ENCODE data around the gene LRP1.

LRP1 gene

DNA sequence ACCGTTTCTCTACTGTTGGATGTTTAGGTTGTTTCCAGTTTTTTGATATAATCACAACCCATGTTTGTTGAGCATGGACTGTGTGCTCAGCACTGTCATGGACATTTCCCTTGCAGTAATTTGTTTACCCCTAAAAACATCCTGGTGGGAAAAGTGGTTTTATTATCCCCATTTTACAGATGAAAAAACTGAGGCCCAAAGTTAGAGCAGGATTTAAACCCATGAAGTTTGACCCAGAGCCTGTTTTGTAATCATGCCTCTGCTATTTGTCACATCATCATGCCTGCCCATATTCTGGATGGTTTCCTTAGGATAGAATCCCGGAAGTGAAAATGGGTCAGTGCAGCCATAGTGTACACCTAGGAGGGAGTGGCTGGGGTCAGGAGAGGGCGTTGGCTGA, 36.2 kb downstream of the LRP1 start:
- H3K27ac ChIP-seq (ENCODE audit: low read depth in 2 of 2, low read length in 2 of 2), result no peak overlapping the region
- peaks cover 57 to 74% of the 10 kb centered on the region in 2 donors for H3K36me3 ChIP-seq (ENCODE audit: control insufficient read depth in 2 of 2, insufficient read depth in 2 of 2, low read length in 2 of 2)

DNA sequence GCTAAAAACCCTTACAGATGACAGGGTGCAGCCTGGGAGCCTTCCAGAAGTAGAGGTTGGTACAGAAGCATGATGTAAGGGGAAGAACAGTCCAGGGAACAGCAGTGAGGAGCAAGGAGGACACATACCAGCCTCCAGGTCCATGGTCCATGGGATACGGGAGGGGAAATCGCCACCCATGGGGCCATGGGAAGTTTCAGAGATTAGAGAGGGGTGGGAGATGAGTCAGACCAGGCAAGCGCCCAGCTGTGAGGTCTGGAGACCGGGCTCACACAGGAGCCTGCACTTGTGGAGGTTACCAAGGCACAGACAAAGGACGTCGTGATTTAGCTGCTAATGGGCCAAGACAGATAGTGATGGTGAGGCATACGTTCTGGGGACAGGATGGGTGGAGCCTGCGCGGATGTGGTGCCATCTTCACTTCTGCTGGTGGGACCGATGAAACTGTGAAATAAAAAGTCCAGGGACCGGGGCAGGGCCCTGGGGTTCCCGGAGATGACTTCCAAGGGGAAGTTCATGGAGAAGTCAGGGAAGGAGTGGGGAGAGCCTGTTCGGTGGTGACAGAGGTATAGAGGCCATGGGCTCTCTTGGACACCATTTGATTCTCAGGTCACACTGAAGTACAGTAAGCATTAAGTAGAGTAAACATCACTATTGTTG, 36.8 kb downstream of the LRP1 start:
- no peaks in the 10 kb centered on the region for H3K27me3 ChIP-seq (ENCODE audit: control insufficient read depth in 2 of 2, insufficient read depth in 2 of 2, low read length in 2 of 2)
- H3K9ac ChIP-seq (ENCODE audit: low read depth in 1 of 2, low read length in 2 of 2), result no peak overlapping the region
- no peaks in the 10 kb centered on the region for H3K4me1 ChIP-seq (ENCODE audit: control insufficient read depth in 2 of 2, insufficient read depth in 2 of 2, low read length in 2 of 2)
- H3K27ac ChIP-seq (ENCODE audit: low read depth in 2 of 2, low read length in 2 of 2), result no peak overlapping the region
- H3K4me3 ChIP-seq (ENCODE audit: low read length in 2 of 2), result no peak overlapping the region
- no peaks in the 10 kb centered on the region for H3K9me3 ChIP-seq (ENCODE audit: control insufficient read depth in 2 of 2, low read length in 2 of 2)
- H3K36me3 ChIP-seq (ENCODE audit: control insufficient read depth in 2 of 2, insufficient read depth in 2 of 2, low read length in 2 of 2), result peaks cover 60 to 77% of the 10 kb centered on the region in 2 donors

More for the DNA sequence above, 36.2 kb downstream of the LRP1 start:
- no peak overlapping the region for H3K9ac ChIP-seq (ENCODE audit: low read depth in 1 of 2, low read length in 2 of 2)
- H3K4me3 ChIP-seq (ENCODE audit: low read length in 2 of 2), result no peak overlapping the region
- no peaks in the 10 kb centered on the region for H3K9me3 ChIP-seq (ENCODE audit: control insufficient read depth in 2 of 2, low read length in 2 of 2)
- no peaks in the 10 kb centered on the region for H3K27me3 ChIP-seq (ENCODE audit: control insufficient read depth in 2 of 2, insufficient read depth in 2 of 2, low read length in 2 of 2)
- no peaks in the 10 kb centered on the region for H3K4me1 ChIP-seq (ENCODE audit: control insufficient read depth in 2 of 2, insufficient read depth in 2 of 2, low read length in 2 of 2)

DNA sequence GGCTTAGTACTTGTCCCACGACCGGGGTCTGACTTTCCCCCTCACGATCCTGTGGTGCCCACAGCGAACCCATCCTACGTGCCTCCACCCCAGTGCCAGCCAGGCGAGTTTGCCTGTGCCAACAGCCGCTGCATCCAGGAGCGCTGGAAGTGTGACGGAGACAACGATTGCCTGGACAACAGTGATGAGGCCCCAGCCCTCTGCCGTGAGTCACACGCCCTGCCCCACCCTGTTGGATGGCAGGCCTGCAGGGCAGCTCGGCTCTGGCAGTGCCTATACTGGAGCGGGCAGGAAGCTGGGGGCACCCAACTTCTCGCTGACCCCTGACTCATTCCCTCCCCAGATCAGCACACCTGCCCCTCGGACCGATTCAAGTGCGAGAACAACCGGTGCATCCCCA, 37.5 kb downstream of the LRP1 start:
- Histone ChIP-seq H3K27me3 (ENCODE audit: control insufficient read depth in 2 of 2, insufficient read depth in 2 of 2, low read length in 2 of 2) (no peaks in the 10 kb centered on the region), H3K4me3 (ENCODE audit: low read length in 2 of 2) (no peak overlapping the region), H3K4me1 (ENCODE audit: control insufficient read depth in 2 of 2, insufficient read depth in 2 of 2, low read length in 2 of 2) (no peaks in the 10 kb centered on the region), H3K27ac (ENCODE audit: low read depth in 2 of 2, low read length in 2 of 2) (no peak overlapping the region), H3K9me3 (ENCODE audit: control insufficient read depth in 2 of 2, low read length in 2 of 2) (no peaks in the 10 kb centered on the region), H3K9ac (ENCODE audit: low read depth in 1 of 2, low read length in 2 of 2) (no peak overlapping the region), H3K36me3 (ENCODE audit: control insufficient read depth in 2 of 2, insufficient read depth in 2 of 2, low read length in 2 of 2) (peaks cover 59 to 80% of the 10 kb centered on the region in 2 donors)

DNA sequence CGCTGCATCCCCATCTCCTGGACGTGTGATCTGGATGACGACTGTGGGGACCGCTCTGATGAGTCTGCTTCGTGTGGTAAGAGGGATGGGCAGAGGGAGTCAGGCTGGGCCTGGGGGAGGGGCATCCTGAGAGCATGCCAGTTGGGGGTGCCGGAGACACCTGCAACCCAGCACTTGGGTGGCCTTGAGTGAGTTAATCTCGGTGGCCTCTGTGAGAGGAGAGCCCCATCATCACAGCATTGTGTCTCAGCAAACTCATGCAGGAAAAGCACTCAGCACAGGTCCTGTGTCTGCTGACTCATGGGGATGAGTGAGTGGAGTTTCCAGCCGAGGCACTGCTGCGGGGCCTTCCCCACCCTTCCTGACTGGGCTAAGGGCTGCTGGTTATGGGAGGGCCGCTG, 38.7 kb downstream of the LRP1 start:
- Histone ChIP-seq H3K27me3 (ENCODE audit: control insufficient read depth in 2 of 2, insufficient read depth in 2 of 2, low read length in 2 of 2) (no peaks in the 10 kb centered on the region), H3K4me1 (ENCODE audit: control insufficient read depth in 2 of 2, insufficient read depth in 2 of 2, low read length in 2 of 2) (no peaks in the 10 kb centered on the region), H3K36me3 (ENCODE audit: control insufficient read depth in 2 of 2, insufficient read depth in 2 of 2, low read length in 2 of 2) (peaks cover 51 to 68% of the 10 kb centered on the region in 2 donors), H3K9ac (ENCODE audit: low read depth in 1 of 2, low read length in 2 of 2) (no peak overlapping the region), H3K9me3 (ENCODE audit: control insufficient read depth in 2 of 2, low read length in 2 of 2) (no peaks in the 10 kb centered on the region), H3K4me3 (ENCODE audit: low read length in 2 of 2) (no peak overlapping the region), H3K27ac (ENCODE audit: low read depth in 2 of 2, low read length in 2 of 2) (no peak overlapping the region)

DNA sequence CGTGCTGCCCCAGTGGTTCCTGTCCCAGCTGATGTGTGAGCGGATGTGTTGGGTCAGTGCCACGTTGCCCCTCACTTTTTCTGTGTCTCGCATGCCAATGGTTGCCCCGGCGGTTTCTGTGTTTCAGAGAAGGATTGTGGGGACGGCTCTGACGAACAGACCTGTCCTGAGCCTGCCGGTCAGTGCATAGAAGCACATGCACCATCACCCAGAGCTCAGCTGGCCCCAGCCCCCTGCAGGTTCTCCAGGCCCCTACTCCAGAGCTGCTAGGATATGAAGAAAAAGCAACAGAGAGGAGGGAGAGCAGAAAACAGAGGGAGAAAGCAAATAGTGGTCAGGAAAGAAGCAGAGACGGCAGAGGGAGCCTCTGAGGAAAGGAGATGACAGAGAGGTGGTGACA, 39.8 kb downstream of the LRP1 start:
- Histone ChIP-seq H3K9ac (ENCODE audit: low read depth in 1 of 2, low read length in 2 of 2) (no peak overlapping the region), H3K36me3 (ENCODE audit: control insufficient read depth in 2 of 2, insufficient read depth in 2 of 2, low read length in 2 of 2) (peaks cover 41 to 61% of the 10 kb centered on the region in 2 donors), H3K9me3 (ENCODE audit: control insufficient read depth in 2 of 2, low read length in 2 of 2) (no peaks in the 10 kb centered on the region), H3K27me3 (ENCODE audit: control insufficient read depth in 2 of 2, insufficient read depth in 2 of 2, low read length in 2 of 2) (no peaks in the 10 kb centered on the region), H3K4me3 (ENCODE audit: low read length in 2 of 2) (no peak overlapping the region), H3K27ac (ENCODE audit: low read depth in 2 of 2, low read length in 2 of 2) (no peak overlapping the region), H3K4me1 (ENCODE audit: control insufficient read depth in 2 of 2, insufficient read depth in 2 of 2, low read length in 2 of 2) (no peaks in the 10 kb centered on the region)

DNA sequence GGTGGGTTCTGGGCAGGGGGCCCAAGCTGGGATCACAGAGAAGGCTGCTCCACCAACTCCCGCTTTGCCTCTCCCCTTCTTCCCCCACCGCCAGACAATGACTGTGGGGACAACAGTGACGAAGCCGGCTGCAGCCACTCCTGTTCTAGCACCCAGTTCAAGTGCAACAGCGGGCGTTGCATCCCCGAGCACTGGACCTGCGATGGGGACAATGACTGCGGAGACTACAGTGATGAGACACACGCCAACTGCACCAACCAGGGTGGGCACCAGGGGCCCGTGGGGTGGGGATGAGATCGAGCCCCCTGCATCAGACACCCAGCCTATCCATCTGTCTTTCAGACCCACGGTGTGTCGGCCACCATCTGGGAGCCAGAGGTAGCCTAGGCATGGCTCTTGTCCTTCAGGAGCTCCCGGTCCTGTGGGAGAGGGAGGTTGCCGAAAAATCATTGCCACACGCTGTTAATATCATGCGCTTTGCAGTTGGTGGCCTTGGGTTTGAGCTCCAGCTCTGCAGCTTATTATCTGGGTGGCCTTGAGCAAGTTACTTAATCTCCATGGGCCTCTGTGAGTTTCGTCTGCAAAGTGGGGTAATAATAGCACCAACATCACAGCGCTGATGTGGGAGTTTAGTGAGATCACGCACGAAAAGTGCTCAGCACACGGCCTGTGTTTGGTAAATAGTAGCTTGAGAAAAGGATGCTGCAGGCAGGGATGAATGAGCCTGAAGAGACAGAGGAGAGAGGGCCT, 40.9 kb downstream of the LRP1 start:
- Histone ChIP-seq H3K27ac (ENCODE audit: low read depth in 2 of 2, low read length in 2 of 2) (no peak overlapping the region), H3K27me3 (ENCODE audit: control insufficient read depth in 2 of 2, insufficient read depth in 2 of 2, low read length in 2 of 2) (no peaks in the 10 kb centered on the region), H3K9ac (ENCODE audit: low read depth in 1 of 2, low read length in 2 of 2) (no peak overlapping the region), H3K36me3 (ENCODE audit: control insufficient read depth in 2 of 2, insufficient read depth in 2 of 2, low read length in 2 of 2) (peaks cover 53 to 72% of the 10 kb centered on the region in 2 donors), H3K9me3 (ENCODE audit: control insufficient read depth in 2 of 2, low read length in 2 of 2) (no peaks in the 10 kb centered on the region), H3K4me1 (ENCODE audit: control insufficient read depth in 2 of 2, insufficient read depth in 2 of 2, low read length in 2 of 2) (no peaks in the 10 kb centered on the region), H3K4me3 (ENCODE audit: low read length in 2 of 2) (no peak overlapping the region)

DNA sequence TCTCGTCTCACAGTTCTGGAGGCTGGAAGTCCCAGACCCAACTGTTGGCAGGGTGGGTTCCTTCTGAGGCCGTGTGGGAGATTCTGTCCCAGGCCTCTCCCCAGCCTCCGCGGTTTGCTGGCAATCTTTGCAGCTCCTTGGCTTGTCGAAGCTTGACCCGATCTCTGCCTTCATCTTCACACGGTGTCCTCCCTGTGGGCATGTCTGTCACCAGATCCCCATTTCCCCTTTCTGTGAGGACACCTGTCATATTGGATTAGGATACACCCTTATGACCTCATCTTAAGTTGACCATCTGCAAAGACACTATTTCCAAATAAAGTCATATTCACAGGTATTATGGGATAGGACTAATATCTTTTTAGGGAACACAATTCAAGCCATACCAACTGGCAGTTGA, 41.7 kb downstream of the LRP1 start:
- H3K27ac ChIP-seq (ENCODE audit: low read depth in 2 of 2, low read length in 2 of 2), result no peak overlapping the region
- peaks cover 50 to 68% of the 10 kb centered on the region in 2 donors for H3K36me3 ChIP-seq (ENCODE audit: control insufficient read depth in 2 of 2, insufficient read depth in 2 of 2, low read length in 2 of 2)
- no peaks in the 10 kb centered on the region for H3K27me3 ChIP-seq (ENCODE audit: control insufficient read depth in 2 of 2, insufficient read depth in 2 of 2, low read length in 2 of 2)
- no peak overlapping the region for H3K4me3 ChIP-seq (ENCODE audit: low read length in 2 of 2)
- no peaks in the 10 kb centered on the region for H3K9me3 ChIP-seq (ENCODE audit: control insufficient read depth in 2 of 2, low read length in 2 of 2)
- no peak overlapping the region for H3K9ac ChIP-seq (ENCODE audit: low read depth in 1 of 2, low read length in 2 of 2)
- H3K4me1 ChIP-seq (ENCODE audit: control insufficient read depth in 2 of 2, insufficient read depth in 2 of 2, low read length in 2 of 2), result peaks cover 0 to 5% of the 10 kb centered on the region in 2 donors

DNA sequence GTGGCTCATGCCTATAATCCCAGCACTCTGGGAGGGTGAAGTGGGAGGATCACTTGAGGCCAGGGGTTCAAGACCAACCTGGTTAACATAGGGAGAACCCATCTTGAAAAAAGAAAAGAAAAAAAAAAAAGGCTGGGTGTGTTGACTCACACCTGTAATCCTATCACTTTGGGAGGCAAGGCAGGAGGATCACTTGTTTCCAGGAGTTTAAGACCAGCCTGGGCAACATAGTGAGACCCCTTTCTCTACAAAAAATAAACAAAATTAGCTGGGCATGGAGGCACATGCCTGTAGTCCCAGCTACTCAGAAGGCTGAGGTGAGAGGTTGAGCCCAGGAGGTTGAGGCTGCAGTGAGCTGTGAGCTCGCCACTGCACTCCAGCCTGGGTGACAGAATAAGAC, 42.1 kb downstream of the LRP1 start:
- Histone ChIP-seq H3K27ac (ENCODE audit: low read depth in 2 of 2, low read length in 2 of 2) (no peak overlapping the region), H3K27me3 (ENCODE audit: control insufficient read depth in 2 of 2, insufficient read depth in 2 of 2, low read length in 2 of 2) (no peaks in the 10 kb centered on the region), H3K9me3 (ENCODE audit: control insufficient read depth in 2 of 2, low read length in 2 of 2) (no peaks in the 10 kb centered on the region), H3K36me3 (ENCODE audit: control insufficient read depth in 2 of 2, insufficient read depth in 2 of 2, low read length in 2 of 2) (peaks cover 50 to 65% of the 10 kb centered on the region in 2 donors), H3K4me3 (ENCODE audit: low read length in 2 of 2) (no peak overlapping the region), H3K9ac (ENCODE audit: low read depth in 1 of 2, low read length in 2 of 2) (no peak overlapping the region), H3K4me1 (ENCODE audit: control insufficient read depth in 2 of 2, insufficient read depth in 2 of 2, low read length in 2 of 2) (peaks cover 0 to 5% of the 10 kb centered on the region in 2 donors)

DNA sequence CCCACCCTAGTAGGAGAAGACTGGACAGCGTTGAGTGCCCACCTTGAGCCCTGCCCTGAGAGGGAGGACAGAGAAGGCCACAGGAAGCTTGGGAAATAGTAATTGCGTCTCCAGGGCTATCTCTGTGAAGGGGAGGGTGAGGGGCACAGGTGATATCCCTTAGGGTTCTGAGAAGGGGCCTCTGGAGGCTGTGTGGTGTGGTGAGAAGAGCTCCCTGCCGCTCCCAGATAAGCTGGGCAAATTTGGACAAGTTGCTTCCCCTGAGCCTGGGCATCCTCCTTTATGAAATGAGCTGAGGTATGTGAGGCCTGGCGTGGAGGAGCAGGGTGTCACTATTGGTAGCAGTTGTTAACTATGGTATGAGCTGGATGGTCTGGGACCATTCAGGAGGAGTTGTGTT, 42.6 kb downstream of the LRP1 start:
- H3K9me3 ChIP-seq (ENCODE audit: control insufficient read depth in 2 of 2, low read length in 2 of 2), result no peaks in the 10 kb centered on the region
- no peak overlapping the region for H3K27ac ChIP-seq (ENCODE audit: low read depth in 2 of 2, low read length in 2 of 2)
- H3K9ac ChIP-seq (ENCODE audit: low read depth in 1 of 2, low read length in 2 of 2), result no peak overlapping the region
- H3K4me1 ChIP-seq (ENCODE audit: control insufficient read depth in 2 of 2, insufficient read depth in 2 of 2, low read length in 2 of 2), result peaks cover 0 to 5% of the 10 kb centered on the region in 2 donors
- no peak overlapping the region for H3K4me3 ChIP-seq (ENCODE audit: low read length in 2 of 2)
- H3K27me3 ChIP-seq (ENCODE audit: control insufficient read depth in 2 of 2, insufficient read depth in 2 of 2, low read length in 2 of 2), result no peaks in the 10 kb centered on the region
- peaks cover 50 to 61% of the 10 kb centered on the region in 2 donors for H3K36me3 ChIP-seq (ENCODE audit: control insufficient read depth in 2 of 2, insufficient read depth in 2 of 2, low read length in 2 of 2)

DNA sequence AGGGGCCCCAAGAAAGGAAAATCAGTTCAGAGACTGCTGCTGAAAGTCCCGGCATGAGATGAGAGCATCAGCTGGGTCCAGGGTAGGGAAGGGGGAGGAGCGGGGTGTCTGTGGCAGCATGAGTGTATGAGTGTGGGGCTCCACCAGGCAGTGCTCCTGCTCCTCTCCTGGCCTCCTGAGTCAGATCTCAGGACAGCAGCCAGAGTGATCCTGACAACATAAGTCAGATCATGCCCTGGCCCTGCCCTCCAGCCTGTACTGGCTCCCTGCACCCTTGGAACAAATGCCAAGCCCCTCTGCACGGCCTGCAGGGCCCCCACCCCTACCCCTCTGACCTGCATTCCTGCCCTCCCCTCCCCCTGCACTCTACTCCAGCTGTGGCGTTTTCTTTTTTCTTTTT, 43.4 kb downstream of the LRP1 start:
- Histone ChIP-seq H3K27ac (ENCODE audit: low read depth in 2 of 2, low read length in 2 of 2) (no peak overlapping the region), H3K9me3 (ENCODE audit: control insufficient read depth in 2 of 2, low read length in 2 of 2) (no peaks in the 10 kb centered on the region), H3K4me3 (ENCODE audit: low read length in 2 of 2) (no peak overlapping the region), H3K27me3 (ENCODE audit: control insufficient read depth in 2 of 2, insufficient read depth in 2 of 2, low read length in 2 of 2) (no peaks in the 10 kb centered on the region), H3K9ac (ENCODE audit: low read depth in 1 of 2, low read length in 2 of 2) (no peak overlapping the region), H3K36me3 (ENCODE audit: control insufficient read depth in 2 of 2, insufficient read depth in 2 of 2, low read length in 2 of 2) (peaks cover 56 to 62% of the 10 kb centered on the region in 2 donors), H3K4me1 (ENCODE audit: control insufficient read depth in 2 of 2, insufficient read depth in 2 of 2, low read length in 2 of 2) (peaks cover 0 to 5% of the 10 kb centered on the region in 2 donors)

All from mucosa of rectum (tissue), 2 donors.